Measurements from ENCODE around the gene UGDH. TPM values are rescaled to one million over a fixed set of nuclear protein-coding genes. Genes with fewer than 3 reads are reported as not detected.

UGDH gene
- total and polyA plus RNA-seq, 2 of the 13 experiments (the other 11 are each of a cell fraction or from before 2014, with no cell fraction given), result 99.0 to 384 TPM

DNA sequence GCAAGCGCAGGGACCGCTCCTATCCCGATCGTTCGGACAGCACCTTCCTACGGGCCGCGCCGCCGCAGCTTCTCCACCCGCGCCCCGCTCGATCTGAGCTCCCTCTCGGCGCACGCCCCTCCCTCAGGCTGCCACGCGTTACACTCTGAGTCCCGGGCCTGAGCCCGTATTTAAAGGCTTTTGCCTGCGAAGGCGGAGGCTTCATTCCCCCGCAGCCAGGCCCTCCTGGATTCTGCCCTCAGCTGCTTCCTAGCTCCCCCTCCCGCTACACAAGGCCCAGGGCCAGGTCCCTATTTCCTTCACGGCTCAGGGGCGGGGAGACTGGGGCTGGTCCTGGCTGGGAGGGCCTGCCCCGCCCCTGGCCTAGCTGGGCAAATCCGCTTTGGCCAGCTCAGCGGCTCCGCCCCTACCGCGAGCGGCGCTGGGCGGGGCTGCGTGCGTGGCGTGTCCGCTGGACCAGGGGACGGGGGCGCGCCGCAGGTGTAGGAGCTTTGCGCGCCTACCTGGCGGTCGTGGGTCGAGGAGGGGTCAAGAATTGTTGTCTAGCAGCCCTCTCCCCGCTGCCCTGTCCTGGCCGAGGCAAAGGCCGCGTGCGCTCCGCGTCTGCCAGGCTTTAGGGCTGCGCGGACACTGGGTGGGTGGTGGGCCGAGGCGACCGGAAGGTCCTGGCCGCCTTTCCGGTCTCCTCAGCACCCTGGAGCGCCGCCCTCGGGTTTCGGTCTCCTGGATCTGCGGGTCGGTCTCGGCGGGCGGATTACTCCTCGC lies at the start of gene UGDH (continued):
- TF ChIP-seq, protein P1, sequence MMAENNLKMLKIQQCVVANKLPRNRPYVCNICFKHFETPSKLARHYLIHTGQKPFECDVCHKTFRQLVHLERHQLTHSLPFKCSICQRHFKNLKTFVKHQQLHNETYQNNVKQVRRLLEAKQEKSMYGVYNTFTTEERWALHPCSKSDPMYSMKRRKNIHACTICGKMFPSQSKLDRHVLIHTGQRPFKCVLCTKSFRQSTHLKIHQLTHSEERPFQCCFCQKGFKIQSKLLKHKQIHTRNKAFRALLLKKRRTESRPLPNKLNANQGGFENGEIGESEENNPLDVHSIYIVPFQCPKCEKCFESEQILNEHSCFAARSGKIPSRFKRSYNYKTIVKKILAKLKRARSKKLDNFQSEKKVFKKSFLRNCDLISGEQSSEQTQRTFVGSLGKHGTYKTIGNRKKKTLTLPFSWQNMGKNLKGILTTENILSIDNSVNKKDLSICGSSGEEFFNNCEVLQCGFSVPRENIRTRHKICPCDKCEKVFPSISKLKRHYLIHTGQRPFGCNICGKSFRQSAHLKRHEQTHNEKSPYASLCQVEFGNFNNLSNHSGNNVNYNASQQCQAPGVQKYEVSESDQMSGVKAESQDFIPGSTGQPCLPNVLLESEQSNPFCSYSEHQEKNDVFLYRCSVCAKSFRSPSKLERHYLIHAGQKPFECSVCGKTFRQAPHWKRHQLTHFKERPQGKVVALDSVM (CRISPR knock-in tag; IDR thresholded peaks at IDR 0.05), result peak; percentile 50
- TF ChIP-seq JDP2 (CRISPR knock-in tag; IDR thresholded peaks at IDR 0.05; ENCODE audit: borderline replicate concordance) (no peak; the same call in 1 of the 2 replicates), ZNF432 (CRISPR knock-in tag; IDR thresholded peaks at IDR 0.05; ENCODE audit: borderline replicate concordance) (no peak), SETDB1 (CRISPR knock-in tag; IDR thresholded peaks at IDR 0.05; ENCODE audit: borderline replicate concordance) (no peak), ERF (CRISPR knock-in tag; IDR thresholded peaks at IDR 0.05) (peak; percentile 61; the same call in 1 of the 2 replicates), ZNF678 (CRISPR knock-in tag; IDR thresholded peaks at IDR 0.05) (peak; percentile 61; the same call in 1 of the 2 replicates), ZNF3 (CRISPR knock-in tag; IDR thresholded peaks at IDR 0.05) (peak; percentile 13; the same call in 1 of the 2 replicates), TIGD3 (CRISPR knock-in tag; IDR thresholded peaks at IDR 0.05; ENCODE audit: borderline replicate concordance) (no peak), AHR (CRISPR knock-in tag; IDR thresholded peaks at IDR 0.05) (peak; percentile 80; the same call in 1 of the 2 replicates), ZNF34 (CRISPR knock-in tag; IDR thresholded peaks at IDR 0.05; ENCODE audit: borderline replicate concordance) (0 out of 2 replicates have a peak, but pooled peaks have one; percentile 61), ZNF557 (CRISPR knock-in tag; IDR thresholded peaks at IDR 0.05) (0 out of 2 replicates have a peak, but pooled peaks have one; percentile 20), NFATC3 (CRISPR knock-in tag; IDR thresholded peaks at IDR 0.05) (0 out of 2 replicates have a peak, but pooled peaks have one; percentile 71), PAF1 (CRISPR knock-in tag; IDR thresholded peaks at IDR 0.05) (no peak), TCF12 (IDR thresholded peaks at IDR 0.05) (no peak), TCF12 (CRISPR knock-in tag; IDR thresholded peaks at IDR 0.05) (peak; percentile 51; the same call in 1 of the 2 replicates)
- TF ChIP-seq, protein P2, sequence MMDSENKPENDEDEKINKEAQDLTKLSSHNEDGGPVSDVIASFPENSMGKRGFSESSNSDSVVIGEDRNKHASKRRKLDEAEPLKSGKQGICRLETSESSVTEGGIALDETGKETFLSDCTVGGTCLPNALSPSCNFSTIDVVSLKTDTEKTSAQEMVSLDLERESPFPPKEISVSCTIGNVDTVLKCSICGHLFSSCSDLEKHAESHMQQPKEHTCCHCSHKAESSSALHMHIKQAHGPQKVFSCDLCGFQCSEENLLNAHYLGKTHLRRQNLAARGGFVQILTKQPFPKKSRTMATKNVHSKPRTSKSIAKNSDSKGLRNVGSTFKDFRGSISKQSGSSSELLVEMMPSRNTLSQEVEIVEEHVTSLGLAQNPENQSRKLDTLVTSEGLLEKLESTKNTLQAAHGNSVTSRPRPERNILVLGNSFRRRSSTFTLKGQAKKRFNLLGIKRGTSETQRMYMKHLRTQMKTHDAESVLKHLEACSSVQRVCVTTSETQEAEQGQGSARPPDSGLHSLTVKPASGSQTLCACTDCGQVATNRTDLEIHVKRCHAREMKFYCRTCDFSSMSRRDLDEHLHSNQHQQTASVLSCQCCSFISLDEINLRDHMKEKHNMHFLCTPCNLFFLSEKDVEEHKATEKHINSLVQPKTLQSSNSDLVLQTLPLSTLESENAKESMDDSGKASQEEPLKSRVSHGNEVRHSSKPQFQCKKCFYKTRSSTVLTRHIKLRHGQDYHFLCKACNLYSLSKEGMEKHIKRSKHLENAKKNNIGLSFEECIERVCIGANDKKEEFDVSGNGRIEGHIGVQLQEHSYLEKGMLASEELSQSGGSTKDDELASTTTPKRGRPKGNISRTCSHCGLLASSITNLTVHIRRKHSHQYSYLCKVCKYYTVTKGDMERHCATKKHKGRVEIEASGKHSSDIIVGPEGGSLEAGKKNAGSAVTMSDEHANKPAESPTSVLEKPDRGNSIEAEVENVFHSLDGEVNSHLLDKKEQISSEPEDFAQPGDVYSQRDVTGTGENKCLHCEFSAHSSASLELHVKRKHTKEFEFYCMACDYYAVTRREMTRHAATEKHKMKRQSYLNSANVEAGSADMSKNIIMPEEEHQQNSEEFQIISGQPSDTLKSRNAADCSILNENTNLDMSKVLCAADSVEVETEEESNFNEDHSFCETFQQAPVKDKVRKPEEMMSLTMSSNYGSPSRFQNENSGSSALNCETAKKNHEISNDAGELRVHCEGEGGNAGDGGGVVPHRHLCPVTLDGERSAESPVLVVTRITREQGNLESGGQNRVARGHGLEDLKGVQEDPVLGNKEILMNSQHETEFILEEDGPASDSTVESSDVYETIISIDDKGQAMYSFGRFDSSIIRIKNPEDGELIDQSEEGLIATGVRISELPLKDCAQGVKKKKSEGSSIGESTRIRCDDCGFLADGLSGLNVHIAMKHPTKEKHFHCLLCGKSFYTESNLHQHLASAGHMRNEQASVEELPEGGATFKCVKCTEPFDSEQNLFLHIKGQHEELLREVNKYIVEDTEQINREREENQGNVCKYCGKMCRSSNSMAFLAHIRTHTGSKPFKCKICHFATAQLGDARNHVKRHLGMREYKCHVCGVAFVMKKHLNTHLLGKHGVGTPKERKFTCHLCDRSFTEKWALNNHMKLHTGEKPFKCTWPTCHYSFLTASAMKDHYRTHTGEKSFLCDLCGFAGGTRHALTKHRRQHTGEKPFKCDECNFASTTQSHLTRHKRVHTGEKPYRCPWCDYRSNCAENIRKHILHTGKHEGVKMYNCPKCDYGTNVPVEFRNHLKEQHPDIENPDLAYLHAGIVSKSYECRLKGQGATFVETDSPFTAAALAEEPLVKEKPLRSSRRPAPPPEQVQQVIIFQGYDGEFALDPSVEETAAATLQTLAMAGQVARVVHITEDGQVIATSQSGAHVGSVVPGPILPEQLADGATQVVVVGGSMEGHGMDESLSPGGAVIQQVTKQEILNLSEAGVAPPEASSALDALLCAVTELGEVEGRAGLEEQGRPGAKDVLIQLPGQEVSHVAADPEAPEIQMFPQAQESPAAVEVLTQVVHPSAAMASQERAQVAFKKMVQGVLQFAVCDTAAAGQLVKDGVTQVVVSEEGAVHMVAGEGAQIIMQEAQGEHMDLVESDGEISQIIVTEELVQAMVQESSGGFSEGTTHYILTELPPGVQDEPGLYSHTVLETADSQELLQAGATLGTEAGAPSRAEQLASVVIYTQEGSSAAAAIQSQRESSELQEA (CRISPR knock-in tag; IDR thresholded peaks at IDR 0.05; ENCODE audit: not compliant biosample characterization), result peak; percentile 28
- TF ChIP-seq, protein P3, sequence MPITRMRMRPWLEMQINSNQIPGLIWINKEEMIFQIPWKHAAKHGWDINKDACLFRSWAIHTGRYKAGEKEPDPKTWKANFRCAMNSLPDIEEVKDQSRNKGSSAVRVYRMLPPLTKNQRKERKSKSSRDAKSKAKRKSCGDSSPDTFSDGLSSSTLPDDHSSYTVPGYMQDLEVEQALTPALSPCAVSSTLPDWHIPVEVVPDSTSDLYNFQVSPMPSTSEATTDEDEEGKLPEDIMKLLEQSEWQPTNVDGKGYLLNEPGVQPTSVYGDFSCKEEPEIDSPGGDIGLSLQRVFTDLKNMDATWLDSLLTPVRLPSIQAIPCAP (CRISPR knock-in tag; IDR thresholded peaks at IDR 0.05; ENCODE audit: low read depth), result no peak
